Testis (tissue), 3 donors: ENCODE results near the gene TNFSF8. TPM values are rescaled to one million over a fixed set of nuclear protein-coding genes. Genes with fewer than 3 reads are reported as not detected.

Source experiments
- DNase-seq: peaks from one replicate; pipeline ENCODE4 v3.0.0-alpha.2; 2019
- H3K27ac ChIP-seq, 2 donors: fragments of 200-600 bp; sonication (generic); one replicate each; pipeline ENCODE4 v1.5.1; 2019
- H3K27me3 ChIP-seq: fragments of 200-600 bp; sonication (generic); one replicate; pipeline ENCODE4 v1.5.1; 2019
- H3K36me3 ChIP-seq: fragments of 200-600 bp; sonication (generic); one replicate; pipeline ENCODE4 v1.5.1; 2017; ENCODE audit warnings: low read depth; ENCODE audit errors: missing control alignments
- H3K4me1 ChIP-seq: fragments of 200-600 bp; sonication (generic); one replicate; pipeline ENCODE4 v1.5.1; 2019
- H3K4me3 ChIP-seq, 2 donors: fragments of 200-600 bp; sonication (generic); one replicate each; pipeline ENCODE4 v1.5.1; 2017 to 2019
- H3K9me3 ChIP-seq: fragments of 200-600 bp; sonication (generic); one replicate; pipeline ENCODE4 v1.5.1; 2017
- POLR2A ChIP-seq: fragments of 450-650 bp; IDR thresholded peaks from one replicate; pipeline ENCODE4 v1.6.1; 2017; ENCODE audit warnings: antibody characterized with exemption, mild to moderate bottlenecking, moderate library complexity
- WGBS, 2 donors: methylation state at CpG; one replicate each; pipeline ENCODE4 v1.1.5; 2018; 5-methylcytosine and 5-hydroxymethylcytosine counted together
- intact Hi-C: fragments of 100-400 bp; cut with DNase I; formaldehyde crosslinking; loops from one replicate; pipeline ENCODE4 v1.15.1; 2023; ENCODE audit warnings: low total_unique reads
- polyA plus RNA-seq: library from polyadenylated mRNA; stranded (reverse); fragments of 350-450 nt; fragmentation: Illumina TruSeq; extraction: RNeasy Lipid Tissue Mini Kit (QIAGEN cat#74804); gene quantifications from one replicate; pipeline ENCODE4 v1.2.3, GENCODE V29; 2014; ENCODE audit warnings: low read depth, low replicate concordance; ENCODE audit not compliant: insufficient read depth
- total RNA-seq, 2 donors: library from RNA; depleted of rRNA; stranded (reverse); fragments of >200 nt; gene quantifications; one replicate each; pipeline ENCODE4 v1.2.3, GENCODE V29; 2016
- TF ChIP-seq, protein P1 (sequence below), 3 experiments: fragments of 450-650 bp in 2 of 3; fragments of 200-600 bp in 1 of 3; sonication (generic) in 1 of 3; IDR thresholded peaks; one replicate each; pipeline ENCODE4 v1.5.1; 2016 to 2019; ENCODE audit warnings: antibody characterized with exemption in 3 of 3, mild to moderate bottlenecking in 2 of 3, moderate library complexity in 1 of 3

The TNFSF8 gene
- total and polyA plus RNA-seq, 3 donors from 2014 or later = 0.63 to 1.3 (median 1.1) TPM

DNA sequence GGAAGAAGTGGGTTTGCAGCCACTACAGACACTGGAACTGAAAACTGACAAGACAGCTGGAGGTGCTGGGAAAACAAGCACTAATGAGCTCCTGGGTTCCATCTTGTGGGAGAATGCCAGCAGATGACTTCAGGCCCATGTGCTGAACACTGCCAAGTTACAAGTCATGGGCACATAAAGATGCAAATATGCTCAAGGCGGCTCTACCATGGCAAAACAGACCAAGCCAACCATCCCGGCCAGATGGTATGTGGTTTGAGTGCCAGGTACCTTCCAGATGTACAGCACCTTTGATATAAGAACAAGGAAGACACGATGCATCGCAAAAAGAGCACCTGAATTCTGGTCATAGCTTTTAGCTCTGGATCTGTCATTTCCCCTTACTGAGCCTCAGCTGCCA is 19.9 kb downstream of the TNFSF8 start:
- no peak overlapping the region for H3K4me3 ChIP-seq
- no peaks in the 10 kb centered on the region for H3K9me3 ChIP-seq
- no peaks in the 10 kb centered on the region for H3K4me1 ChIP-seq
- no peak for DNase-seq
- H3K27ac ChIP-seq = no peak overlapping the region
- 86 to 88% methylated on average over 4 of the region's 4 CpGs for WGBS, 2 donors
- intact Hi-C loops = no loop called here
- no peak for TF ChIP-seq POLR2A
- TF ChIP-seq, protein P1, sequence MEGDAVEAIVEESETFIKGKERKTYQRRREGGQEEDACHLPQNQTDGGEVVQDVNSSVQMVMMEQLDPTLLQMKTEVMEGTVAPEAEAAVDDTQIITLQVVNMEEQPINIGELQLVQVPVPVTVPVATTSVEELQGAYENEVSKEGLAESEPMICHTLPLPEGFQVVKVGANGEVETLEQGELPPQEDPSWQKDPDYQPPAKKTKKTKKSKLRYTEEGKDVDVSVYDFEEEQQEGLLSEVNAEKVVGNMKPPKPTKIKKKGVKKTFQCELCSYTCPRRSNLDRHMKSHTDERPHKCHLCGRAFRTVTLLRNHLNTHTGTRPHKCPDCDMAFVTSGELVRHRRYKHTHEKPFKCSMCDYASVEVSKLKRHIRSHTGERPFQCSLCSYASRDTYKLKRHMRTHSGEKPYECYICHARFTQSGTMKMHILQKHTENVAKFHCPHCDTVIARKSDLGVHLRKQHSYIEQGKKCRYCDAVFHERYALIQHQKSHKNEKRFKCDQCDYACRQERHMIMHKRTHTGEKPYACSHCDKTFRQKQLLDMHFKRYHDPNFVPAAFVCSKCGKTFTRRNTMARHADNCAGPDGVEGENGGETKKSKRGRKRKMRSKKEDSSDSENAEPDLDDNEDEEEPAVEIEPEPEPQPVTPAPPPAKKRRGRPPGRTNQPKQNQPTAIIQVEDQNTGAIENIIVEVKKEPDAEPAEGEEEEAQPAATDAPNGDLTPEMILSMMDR (IDR thresholded peaks at IDR 0.05) = no peak
- no peaks in the 10 kb centered on the region for H3K36me3 ChIP-seq
- no peaks in the 10 kb centered on the region for H3K27me3 ChIP-seq

DNA sequence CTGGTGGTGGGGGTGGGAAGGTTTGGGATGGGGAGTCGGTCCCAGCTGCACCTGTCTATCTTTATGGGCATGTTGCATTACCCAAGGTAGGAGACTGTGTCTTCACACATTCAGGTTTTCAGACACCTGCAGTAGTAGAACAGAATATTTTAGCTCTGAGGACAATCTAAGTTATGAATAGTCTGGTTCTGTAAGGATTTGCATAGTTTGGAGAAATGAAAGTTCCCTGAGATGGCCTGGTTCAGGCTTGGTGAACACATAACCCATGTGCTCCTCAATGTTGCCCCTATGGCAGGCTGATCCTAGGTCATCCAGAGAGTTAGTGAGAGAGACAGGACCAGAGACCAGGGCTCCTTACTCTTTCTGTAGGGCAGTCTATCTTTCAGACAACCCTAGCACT is 20.7 kb downstream of the TNFSF8 start:
- Histone ChIP-seq H3K4me1 (no peaks in the 10 kb centered on the region), H3K36me3 (no peaks in the 10 kb centered on the region), H3K4me3 (no peak overlapping the region), H3K27me3 (no peaks in the 10 kb centered on the region), H3K9me3 (no peaks in the 10 kb centered on the region), H3K27ac (no peak overlapping the region)
- intact Hi-C loops = no loop called here
- 89 to 100% methylated on average over 1 of the region's 1 CpG for WGBS, 2 donors
- TF ChIP-seq POLR2A = no peak
- TF ChIP-seq, protein P1 (IDR thresholded peaks at IDR 0.05) = no peak
- DNase-seq = no peak

DNA sequence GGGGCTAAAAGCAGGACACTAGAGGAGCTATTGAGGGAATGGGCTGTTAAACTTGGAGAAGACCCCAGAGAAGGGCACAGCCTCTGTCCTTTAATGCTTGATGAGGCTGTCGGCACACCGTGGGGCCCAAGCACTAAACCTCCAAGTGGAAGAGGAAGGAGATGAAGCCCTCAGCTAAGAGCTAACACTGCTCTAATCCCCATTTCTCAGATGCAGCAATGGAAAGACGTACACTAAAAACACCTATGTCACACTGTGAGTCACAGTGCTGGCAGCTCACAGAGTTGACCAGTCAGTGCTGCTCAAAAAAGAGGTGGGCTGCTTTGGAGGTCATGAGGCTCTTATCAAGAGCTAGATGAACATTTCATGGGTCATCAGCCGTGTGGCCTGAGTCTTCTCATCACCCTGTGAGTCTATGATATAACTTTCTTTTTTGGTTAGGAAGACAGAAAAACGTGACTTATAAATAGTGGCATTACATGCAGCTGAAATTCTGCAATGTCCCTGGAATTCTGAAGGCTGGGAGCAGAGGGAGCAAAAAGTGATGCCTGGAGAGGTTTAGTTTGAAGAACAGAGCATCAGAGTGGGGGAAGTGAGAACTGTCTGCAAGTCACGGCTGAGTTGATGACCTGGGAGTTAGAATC is 21.5 kb downstream of the TNFSF8 start:
- H3K4me3 ChIP-seq = no peak overlapping the region
- H3K9me3 ChIP-seq = no peaks in the 10 kb centered on the region
- TF ChIP-seq POLR2A = no peak
- TF ChIP-seq, protein P1 (IDR thresholded peaks at IDR 0.05) = no peak
- no peaks in the 10 kb centered on the region for H3K4me1 ChIP-seq
- no peak overlapping the region for H3K27ac ChIP-seq
- DNase-seq = no peak
- H3K36me3 ChIP-seq = no peaks in the 10 kb centered on the region
- H3K27me3 ChIP-seq = no peaks in the 10 kb centered on the region
- intact Hi-C loops = no loop called here
- WGBS, 2 donors = 70 to 82% methylated on average over 6 of the region's 6 CpGs

DNA sequence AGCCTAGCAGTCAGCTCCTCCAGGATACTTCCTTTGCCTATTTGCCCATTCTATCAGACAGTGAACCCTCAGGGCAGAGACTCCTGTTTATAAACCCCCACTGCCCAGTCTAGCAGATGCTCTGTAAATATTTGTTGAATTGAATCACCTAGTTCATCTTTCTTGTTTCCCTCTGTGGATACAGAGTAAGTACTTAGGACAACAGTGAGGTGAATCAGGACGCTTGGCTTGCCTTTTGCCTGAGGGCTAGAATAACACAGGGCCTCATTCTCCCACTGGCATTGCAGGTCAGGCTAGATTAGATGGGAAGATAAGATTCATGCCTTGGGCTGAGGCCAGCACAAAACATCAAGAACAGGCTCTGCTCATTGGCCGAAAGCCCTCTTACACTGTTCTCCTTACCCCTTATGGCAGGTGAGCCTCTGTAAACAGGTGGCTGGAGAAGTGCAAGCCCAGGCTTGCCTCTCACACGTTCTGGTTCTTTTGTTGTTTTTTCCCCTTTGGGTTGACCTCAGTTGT is 22.2 kb downstream of the TNFSF8 start:
- Histone ChIP-seq H3K9me3 (no peaks in the 10 kb centered on the region), H3K4me1 (no peaks in the 10 kb centered on the region), H3K27ac (no peak overlapping the region), H3K4me3 (no peak overlapping the region), H3K36me3 (no peaks in the 10 kb centered on the region), H3K27me3 (no peaks in the 10 kb centered on the region)
- TF ChIP-seq, protein P1 (IDR thresholded peaks at IDR 0.05) = no peak
- TF ChIP-seq POLR2A = no peak
- intact Hi-C loops = no loop called here
- WGBS, 2 donors = 79 to 82% methylated on average over 3 of the region's 3 CpGs
- no peak for DNase-seq
